Measurements from ENCODE around the gene VOPP1. TPM values are rescaled to one million over a fixed set of nuclear protein-coding genes. Genes with fewer than 3 reads are reported as not detected.

The VOPP1 gene
- total RNA-seq, 2 experiments from 2014 or later, result 49.6 to 53.1 TPM

GRCh38 chr7:55554038-55554437 is 18.3 kb downstream of the VOPP1 start:
- Mint-ChIP-seq H3K27me3 (no peaks in the 10 kb centered on the region), H3K27ac (peak overlapping the region; percentile 64), H3K36me3 (ENCODE audit: low read depth) (peaks cover 28% of the 10 kb centered on the region), H3K4me1 (ENCODE audit: low read depth) (peaks cover 100% of the 10 kb centered on the region), H3K4me3 (no peak overlapping the region), H3K9me3 (no peaks in the 10 kb centered on the region)
- H3K27me3 ChIP-seq (ENCODE audit: control insufficient read depth in 1 of 2, insufficient read depth in 2 of 2, low read length in 2 of 2), result no peaks in the 10 kb centered on the region
- peaks cover 86% of the 10 kb centered on the region for H3K4me1 ChIP-seq (ENCODE audit: insufficient read depth, low read length)
- H3K4me3 ChIP-seq (ENCODE audit: low read length), result no peak overlapping the region
- no peaks in the 10 kb centered on the region for H3K9me3 ChIP-seq (ENCODE audit: control insufficient read depth in 1 of 2, insufficient read depth in 1 of 2, low read length in 2 of 2)
- DNase-seq (no peak), ATAC-seq (ENCODE audit: poor library complexity) (no peak)
- no peak overlapping the region for H3K27ac ChIP-seq (ENCODE audit: low read depth in 1 of 2, low read length in 2 of 2)
- TF ChIP-seq CTCF (IDR thresholded peaks at IDR 0.05), result no peak
- peaks cover 17% of the 10 kb centered on the region for H3K36me3 ChIP-seq (ENCODE audit: insufficient read depth, low read length)
- CTCF ChIA-PET, result no interaction called here
- intact Hi-C loops (cut with DNase I, micrococcal nuclease), result no loop called here
- POLR2A ChIA-PET, result interaction anchor here (1.0 kb wide), 1 partner anchor 20 kb away, joined by 4 read pairs; no protein-coding TSS in a partner anchor

GRCh38 chr7:55553024-55553345 is 19.3 kb downstream of the VOPP1 start:
- Histone ChIP-seq H3K4me1 (ENCODE audit: insufficient read depth, low read length) (peaks cover 90% of the 10 kb centered on the region), H3K36me3 (ENCODE audit: insufficient read depth, low read length) (peaks cover 17% of the 10 kb centered on the region), H3K27me3 (ENCODE audit: control insufficient read depth in 1 of 2, insufficient read depth in 2 of 2, low read length in 2 of 2) (no peaks in the 10 kb centered on the region), H3K9me3 (ENCODE audit: control insufficient read depth in 1 of 2, insufficient read depth in 1 of 2, low read length in 2 of 2) (no peaks in the 10 kb centered on the region), H3K4me3 (ENCODE audit: low read length) (no peak overlapping the region), H3K27ac (ENCODE audit: low read depth in 1 of 2, low read length in 2 of 2) (no peak overlapping the region)
- CTCF ChIA-PET, result interaction anchor here (0.6 kb wide), 1 partner anchor 812 kb away, joined by 3 read pairs; no protein-coding TSS in a partner anchor
- intact Hi-C loops (cut with DNase I, micrococcal nuclease), result no loop called here
- Mint-ChIP-seq H3K4me1 (ENCODE audit: low read depth) (peaks cover 100% of the 10 kb centered on the region), H3K36me3 (ENCODE audit: low read depth) (peaks cover 28% of the 10 kb centered on the region), H3K9me3 (no peaks in the 10 kb centered on the region), H3K27me3 (no peaks in the 10 kb centered on the region), H3K4me3 (no peak overlapping the region), H3K27ac (peak overlapping the region; percentile 52)
- ATAC-seq (ENCODE audit: poor library complexity) (no peak), DNase-seq (no peak)
- POLR2A ChIA-PET, result interaction anchor here (1.0 to 1.6 kb wide), 2 partner anchors 11 to 19 kb away, joined by 3 to 4 read pairs; no protein-coding TSS in a partner anchor
- TF ChIP-seq CTCF (IDR thresholded peaks at IDR 0.05), result no peak

GRCh38 chr7:55552320-55553023 is 19.8 kb downstream of the VOPP1 start:
- ChIA-PET CTCF (interaction anchor here (0.6 kb wide), 1 partner anchor 811 kb away, joined by 3 read pairs; no protein-coding TSS in a partner anchor), POLR2A (interaction anchor here (0.8 to 1.6 kb wide), 2 partner anchors 9 to 12 kb away, joined by 3 read pairs; no protein-coding TSS in a partner anchor)
- DNase-seq, result peak in 2 of 14 experiments; percentile 47 to 60
- Histone ChIP-seq H3K4me1 (ENCODE audit: insufficient read depth, low read length) (peaks cover 90% of the 10 kb centered on the region), H3K36me3 (ENCODE audit: insufficient read depth, low read length) (peaks cover 17% of the 10 kb centered on the region), H3K27me3 (ENCODE audit: control insufficient read depth in 1 of 2, insufficient read depth in 2 of 2, low read length in 2 of 2) (no peaks in the 10 kb centered on the region), H3K9me3 (ENCODE audit: control insufficient read depth in 1 of 2, insufficient read depth in 1 of 2, low read length in 2 of 2) (no peaks in the 10 kb centered on the region), H3K27ac (ENCODE audit: low read depth in 1 of 2, low read length in 2 of 2) (no peak overlapping the region), H3K4me3 (ENCODE audit: low read length) (no peak overlapping the region)
- Mint-ChIP-seq H3K4me1 (ENCODE audit: low read depth) (peaks cover 100% of the 10 kb centered on the region), H3K9me3 (no peaks in the 10 kb centered on the region), H3K4me3 (no peak overlapping the region), H3K27ac (peak overlapping the region; percentile 52), H3K36me3 (ENCODE audit: low read depth) (peaks cover 33% of the 10 kb centered on the region), H3K27me3 (no peaks in the 10 kb centered on the region)
- intact Hi-C loops (cut with DNase I, micrococcal nuclease), result no loop called here
- no peak for TF ChIP-seq CTCF (IDR thresholded peaks at IDR 0.05)
- no peak for ATAC-seq (ENCODE audit: poor library complexity)

All from CD4-positive, alpha-beta T cell (primary cell).